Testis (tissue), 2 donors: Measurements from ENCODE around the gene PIK3AP1.

ENCODE experiments used
- POLR2A ChIP-seq: fragments of 450-650 bp; IDR thresholded peaks from one replicate; pipeline ENCODE4 v1.6.1; 2017; ENCODE audit warnings: antibody characterized with exemption, mild to moderate bottlenecking, moderate library complexity
- TF ChIP-seq, protein P1 (sequence below), 3 experiments: fragments of 450-650 bp in 2 of 3; fragments of 200-600 bp in 1 of 3; sonication (generic) in 1 of 3; IDR thresholded peaks; one replicate each; pipeline ENCODE4 v1.5.1; 2016 to 2019; ENCODE audit warnings: antibody characterized with exemption in 3 of 3, mild to moderate bottlenecking in 2 of 3, moderate library complexity in 1 of 3

- TF ChIP-seq, protein P1, sequence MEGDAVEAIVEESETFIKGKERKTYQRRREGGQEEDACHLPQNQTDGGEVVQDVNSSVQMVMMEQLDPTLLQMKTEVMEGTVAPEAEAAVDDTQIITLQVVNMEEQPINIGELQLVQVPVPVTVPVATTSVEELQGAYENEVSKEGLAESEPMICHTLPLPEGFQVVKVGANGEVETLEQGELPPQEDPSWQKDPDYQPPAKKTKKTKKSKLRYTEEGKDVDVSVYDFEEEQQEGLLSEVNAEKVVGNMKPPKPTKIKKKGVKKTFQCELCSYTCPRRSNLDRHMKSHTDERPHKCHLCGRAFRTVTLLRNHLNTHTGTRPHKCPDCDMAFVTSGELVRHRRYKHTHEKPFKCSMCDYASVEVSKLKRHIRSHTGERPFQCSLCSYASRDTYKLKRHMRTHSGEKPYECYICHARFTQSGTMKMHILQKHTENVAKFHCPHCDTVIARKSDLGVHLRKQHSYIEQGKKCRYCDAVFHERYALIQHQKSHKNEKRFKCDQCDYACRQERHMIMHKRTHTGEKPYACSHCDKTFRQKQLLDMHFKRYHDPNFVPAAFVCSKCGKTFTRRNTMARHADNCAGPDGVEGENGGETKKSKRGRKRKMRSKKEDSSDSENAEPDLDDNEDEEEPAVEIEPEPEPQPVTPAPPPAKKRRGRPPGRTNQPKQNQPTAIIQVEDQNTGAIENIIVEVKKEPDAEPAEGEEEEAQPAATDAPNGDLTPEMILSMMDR (IDR thresholded peaks at IDR 0.05), result no peak
- no peak for TF ChIP-seq POLR2A
These were observed 19.8 kb downstream of the PIK3AP1 start for GRCh38 chr10:96700374-96701099.
